Colonic mucosa (tissue), 4 donors: Measurements from ENCODE around the gene MFSD6. TPM values are rescaled to one million over a fixed set of nuclear protein-coding genes. Genes with fewer than 3 reads are reported as not detected.
"Not testable (repeated sequence)": the region's sequence is repeated elsewhere in the genome, so short reads cannot be mapped to it uniquely, and the experiment has no call there.

Source experiments
- DNase-seq: peaks from one replicate; pipeline ENCODE4 v3.0.0-alpha.2; 2020
- H3K27ac ChIP-seq: fragments of 200-600 bp; one replicate; pipeline ENCODE4 v1.8.0; 2021
- H3K27me3 ChIP-seq: fragments of 200-600 bp; one replicate; pipeline ENCODE4 v1.8.0; 2021
- H3K36me3 ChIP-seq: fragments of 200-600 bp; one replicate; pipeline ENCODE4 v1.8.0; 2021
- H3K4me1 ChIP-seq: fragments of 200-600 bp; one replicate; pipeline ENCODE4 v1.8.0; 2021; ENCODE audit warnings: mild to moderate bottlenecking
- H3K4me3 ChIP-seq: fragments of 200-600 bp; one replicate; pipeline ENCODE4 v1.8.0; 2021
- H3K9ac ChIP-seq, 2 donors: one replicate each; pipeline ENCODE4 v1.7.0; 2013; ENCODE audit warnings: control low read depth in 2 of 2, low read depth in 2 of 2, low read length in 2 of 2
- H3K9me3 ChIP-seq: fragments of 200-600 bp; one replicate; pipeline ENCODE4 v1.8.0; 2021
- CTCF ChIP-seq: fragments of 200-600 bp; IDR thresholded peaks from one replicate; pipeline ENCODE4 v1.8.0; 2022; ENCODE audit warnings: antibody characterized with exemption, mild to moderate bottlenecking
- intact Hi-C: fragments of 100-400 bp; cut with DNase I; formaldehyde crosslinking; loops from one replicate; pipeline ENCODE4 v1.14.1; 2022
- total RNA-seq, 2 donors: library from RNA; stranded (reverse); fragmentation: NEBNext Ultra II Directional in 1 of 2; extraction: Animal tissue kit (Norgen Biotek cat#: 25700) in 1 of 2; gene quantifications; one replicate each; pipeline ENCODE4 v1.2.1, GENCODE V29; 2021
- donor health status: healthy.
- donor health status: DM: no; HTN: no; CAD: no.
- donor health status: DM: no; HTN: no; CAD: no.

The MFSD6 gene
- total RNA-seq = 10 to 100 TPM; 60.9 to 83.3 TPM

- peak within 1 kb of the TSS; percentile 92 for H3K27ac ChIP-seq
- DNase-seq = peak; percentile 76
- no peaks in the 10 kb centered on the region for H3K27me3 ChIP-seq
- peak within 1 kb of the TSS; percentile 83 to 91 for H3K9ac ChIP-seq
- intact Hi-C loops = no loop called here
- peak within 1 kb of the TSS; percentile 73 for H3K4me3 ChIP-seq
- no peaks in the 10 kb centered on the region for H3K9me3 ChIP-seq
- TF ChIP-seq CTCF = no peak
- peaks cover 7% of the 10 kb centered on the region for H3K4me1 ChIP-seq
- no peaks in the 10 kb centered on the region for H3K36me3 ChIP-seq
Measured at GRCh38 chr2:190407662-190408537, at the start of gene MFSD6. Gene MFSD6 (plus strand): TSS chr2:190408355. CDS start chr2:190436030, 27,675 bp downstream.

- H3K36me3 ChIP-seq, intact Hi-C loops, H3K9ac ChIP-seq, H3K4me1 ChIP-seq, H3K4me3 ChIP-seq, H3K9me3 ChIP-seq, H3K27me3 ChIP-seq, DNase-seq: not testable (repeated sequence)
- H3K27ac ChIP-seq = peak overlapping the region; percentile 69
Measured at GRCh38 chr2:190358655-190359448, 49.3 kb upstream of the MFSD6 start.

DNA sequence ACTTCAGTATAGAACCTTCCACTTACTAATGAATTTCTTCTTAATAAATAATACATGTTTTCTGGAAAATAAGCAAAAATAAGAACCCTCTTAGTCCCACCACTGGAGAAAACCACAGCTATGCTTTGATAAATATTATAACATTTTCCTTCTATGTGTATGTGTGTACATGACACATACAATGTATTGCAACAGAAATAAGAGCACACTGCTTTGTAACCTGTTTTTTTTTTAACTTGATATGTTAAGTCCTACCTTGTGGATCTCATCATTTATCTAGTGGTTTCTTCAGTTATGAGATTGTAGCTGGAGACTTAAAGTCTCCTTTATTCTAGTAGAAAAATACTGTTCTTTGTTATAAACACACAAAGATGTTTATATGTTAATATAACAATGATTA lies 47.6 kb upstream of the MFSD6 start:
- no peaks in the 10 kb centered on the region for H3K36me3 ChIP-seq
- no peak for DNase-seq
- peaks cover 3% of the 10 kb centered on the region for H3K4me1 ChIP-seq
- intact Hi-C loops = no loop called here
- no peaks in the 10 kb centered on the region for H3K9me3 ChIP-seq
- TF ChIP-seq CTCF = no peak
- no peaks in the 10 kb centered on the region for H3K27me3 ChIP-seq
- H3K4me3 ChIP-seq = no peak overlapping the region
- H3K27ac ChIP-seq = no peak overlapping the region
- no peak overlapping the region for H3K9ac ChIP-seq

DNA sequence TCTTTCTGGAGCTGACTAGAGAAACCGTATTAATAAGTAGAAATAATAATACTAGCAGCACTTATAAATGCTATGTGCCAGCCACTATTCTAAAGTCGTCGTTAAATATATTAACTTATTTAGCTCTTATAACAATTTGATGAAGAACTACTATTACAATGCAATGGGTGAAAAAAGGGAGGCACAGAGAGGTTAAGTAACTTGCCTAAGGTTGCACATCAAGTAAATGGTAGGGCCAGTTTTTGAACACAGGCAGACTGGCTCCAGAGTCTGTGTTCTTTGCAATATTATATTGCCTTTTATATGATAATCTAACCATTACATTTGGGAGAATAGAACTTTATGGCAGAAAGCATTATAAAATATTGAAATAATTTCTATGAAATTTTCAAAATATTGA lies 47.2 kb upstream of the MFSD6 start:
- TF ChIP-seq CTCF = no peak
- no peak for DNase-seq
- H3K27ac ChIP-seq = no peak overlapping the region
- H3K9ac ChIP-seq = no peak overlapping the region
- no peaks in the 10 kb centered on the region for H3K9me3 ChIP-seq
- H3K36me3 ChIP-seq = no peaks in the 10 kb centered on the region
- H3K27me3 ChIP-seq = no peaks in the 10 kb centered on the region
- intact Hi-C loops = no loop called here
- no peak overlapping the region for H3K4me3 ChIP-seq
- H3K4me1 ChIP-seq = peaks cover 3% of the 10 kb centered on the region

DNA sequence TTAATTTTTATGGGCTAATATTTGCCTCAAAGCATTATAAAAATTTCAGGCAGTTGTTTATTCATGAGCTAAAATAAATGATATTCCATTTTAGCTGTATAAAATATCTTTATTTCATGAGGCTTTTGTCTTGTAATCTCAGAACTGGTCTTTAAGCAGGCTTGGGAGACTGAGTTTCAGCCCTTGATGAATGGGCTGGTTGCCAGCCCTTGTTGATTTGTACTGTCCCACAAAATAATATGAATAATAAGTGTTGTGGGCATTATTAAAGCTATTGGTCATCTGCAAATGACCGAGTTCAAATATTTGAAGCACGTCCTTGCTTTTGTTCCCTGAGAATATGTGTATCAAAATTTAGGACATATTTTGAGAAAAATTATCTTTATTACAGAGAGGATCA lies 46.6 kb upstream of the MFSD6 start:
- Histone ChIP-seq H3K4me3 (no peak overlapping the region), H3K4me1 (peaks cover under 1% of the 10 kb centered on the region), H3K27ac (no peak overlapping the region), H3K9me3 (no peaks in the 10 kb centered on the region), H3K9ac (no peak overlapping the region), H3K36me3 (no peaks in the 10 kb centered on the region), H3K27me3 (no peaks in the 10 kb centered on the region)
- no peak for DNase-seq
- intact Hi-C loops = no loop called here
- TF ChIP-seq CTCF = no peak
